DND-41 (cell line): ENCODE results near the gene MEMO1.

ENCODE experiments used
- ATAC-seq: fragments of 200-7000 bp; cut with Tn5 transposase; 3 replicates; pipeline ENCODE4 v1.9.1; 2021; ENCODE audit warnings: low read depth; ENCODE audit not compliant: insufficient read depth
- DNase-seq: peaks from one replicate; pipeline ENCODE4 v3.0.0-alpha.2; 2020
- H2AFZ ChIP-seq: 2 replicates; pipeline ENCODE4 v1.6.0; 2012; ENCODE audit warnings: low read depth, low read length
- H3K27ac ChIP-seq: 2 replicates; pipeline ENCODE4 v1.5.1; 2012; ENCODE audit warnings: low read length, inconsistent platforms
- H3K27me3 ChIP-seq: fragments of 200-600 bp; sonication (generic); 2 replicates; pipeline ENCODE4 v1.6.0; 2012; ENCODE audit warnings: low read length, mild to moderate bottlenecking, inconsistent platforms; ENCODE audit not compliant: insufficient read depth, poor library complexity
- H3K36me3 ChIP-seq: 2 replicates; pipeline ENCODE4 v1.5.1; 2012; ENCODE audit warnings: low read length, inconsistent platforms; ENCODE audit not compliant: insufficient read depth
- H3K4me1 ChIP-seq: 2 replicates; pipeline ENCODE4 v1.5.1; 2012; ENCODE audit warnings: mild to moderate bottlenecking, low read length; ENCODE audit not compliant: insufficient read depth
- H3K4me2 ChIP-seq: 2 replicates; pipeline ENCODE4 v1.6.0; 2012; ENCODE audit warnings: mild to moderate bottlenecking, moderate library complexity, low read length, inconsistent platforms; ENCODE audit not compliant: insufficient read depth
- H3K4me3 ChIP-seq, 2 experiments: fragments of 200-600 bp in 1 of 2; shearing (Covaris generic) in 1 of 2; 2 replicates each; pipeline ENCODE4 v1.5.1; 2012 to 2016; ENCODE audit warnings: inconsistent platforms in 2 of 2, low read length in 2 of 2, mild to moderate bottlenecking in 2 of 2, low read depth in 1 of 2, moderate library complexity in 1 of 2
- H3K79me2 ChIP-seq: 2 replicates; pipeline ENCODE4 v1.6.0; 2012; ENCODE audit warnings: low read length, inconsistent platforms; ENCODE audit not compliant: insufficient read depth
- H3K9ac ChIP-seq: 2 replicates; pipeline ENCODE4 v1.6.0; 2012; ENCODE audit warnings: low read depth, mild to moderate bottlenecking, inconsistent platforms, low read length, moderate library complexity
- H3K9me3 ChIP-seq: 2 replicates; pipeline ENCODE4 v1.5.1; 2012; ENCODE audit warnings: low read length, moderate library complexity, mild to moderate bottlenecking, inconsistent platforms; ENCODE audit not compliant: insufficient read depth, severe bottlenecking
- H4K20me1 ChIP-seq: 2 replicates; pipeline ENCODE4 v1.6.0; 2012; ENCODE audit warnings: low read length; ENCODE audit not compliant: insufficient read depth
- CTCF ChIP-seq: IDR thresholded peaks from 2 replicates; pipeline ENCODE4 v1.5.1; 2012; ENCODE audit warnings: borderline replicate concordance, low read length, moderate library complexity, mild to moderate bottlenecking; ENCODE audit not compliant: poor library complexity, severe bottlenecking; ENCODE audit errors: extremely low read depth
- EZH2 ChIP-seq: IDR thresholded peaks from 3 replicates; pipeline ENCODE4 v1.6.1; 2012; ENCODE audit warnings: borderline replicate concordance, low read depth, mild to moderate bottlenecking, moderate library complexity, low read length, inconsistent platforms; ENCODE audit not compliant: severe bottlenecking

MEMO1 gene

GRCh38 chr2:31822587-31822986 is 188.2 kb downstream of the MEMO1 start:
- TF ChIP-seq CTCF, result no peak
- no peak for TF ChIP-seq EZH2
- H3K4me3 ChIP-seq, result no peak overlapping the region
- no peak overlapping the region for H3K4me2 ChIP-seq
- no peak overlapping the region for H3K9ac ChIP-seq
- H3K79me2 ChIP-seq, result no peaks in the 10 kb centered on the region
- no peaks in the 10 kb centered on the region for H3K27me3 ChIP-seq
- no peaks in the 10 kb centered on the region for H3K36me3 ChIP-seq
- no peak for ATAC-seq
- DNase-seq, result no peak
- H3K9me3 ChIP-seq, result no peaks in the 10 kb centered on the region
- H2AFZ ChIP-seq, result no peak overlapping the region
- no peaks in the 10 kb centered on the region for H4K20me1 ChIP-seq
- no peaks in the 10 kb centered on the region for H3K4me1 ChIP-seq
- H3K27ac ChIP-seq, result no peak overlapping the region
